ENCODE results near the gene CDH13.
A peak's percentile ranks its signal among the peaks of the same experiment; 100 is the strongest.

The CDH13 gene

GRCh38 chr16:83481589-83481988, 854.8 kb downstream of the CDH13 start:
- no peak for DNase-seq (ENCODE audit: low read depth, low spot score)

- DNase-seq (ENCODE audit: low read depth, low spot score), result no peak
These were observed 855.9 kb downstream of the CDH13 start for GRCh38 chr16:83482545-83483162.

GRCh38 chr16:83490073-83490472, 863.3 kb downstream of the CDH13 start:
- no peak for DNase-seq (ENCODE audit: low read depth, low spot score)

GRCh38 chr16:83494459-83494858, 867.7 kb downstream of the CDH13 start:
- DNase-seq (ENCODE audit: low read depth, low spot score), result no peak

- DNase-seq (ENCODE audit: low read depth, low spot score), result no peak
These were observed 874.7 kb downstream of the CDH13 start for GRCh38 chr16:83501481-83501880.

- DNase-seq (ENCODE audit: low read depth, low spot score), result no peak
These were observed 881.5 kb downstream of the CDH13 start for GRCh38 chr16:83508295-83508694.

GRCh38 chr16:83509316-83509715, 882.5 kb downstream of the CDH13 start:
- DNase-seq (ENCODE audit: low read depth, low spot score), result no peak

GRCh38 chr16:83510906-83511305, 884.1 kb downstream of the CDH13 start:
- DNase-seq (ENCODE audit: low read depth, low spot score), result no peak

GRCh38 chr16:83513008-83513755, 886.4 kb downstream of the CDH13 start:
- peak; percentile 26 for DNase-seq (ENCODE audit: low read depth, low spot score)

- DNase-seq (ENCODE audit: low read depth, low spot score), result no peak
These were observed 888.6 kb downstream of the CDH13 start for GRCh38 chr16:83515395-83515794.

- DNase-seq (ENCODE audit: low read depth, low spot score), result no peak
These were observed 890.2 kb downstream of the CDH13 start for GRCh38 chr16:83516931-83517330.

GRCh38 chr16:83517398-83517797, 890.6 kb downstream of the CDH13 start:
- no peak for DNase-seq (ENCODE audit: low read depth, low spot score)

- DNase-seq (ENCODE audit: low read depth, low spot score), result no peak
These were observed 893.8 kb downstream of the CDH13 start for GRCh38 chr16:83520596-83520995.

GRCh38 chr16:83530293-83530692, 903.5 kb downstream of the CDH13 start:
- DNase-seq (ENCODE audit: low read depth, low spot score), result no peak

GRCh38 chr16:83532634-83533033, 905.9 kb downstream of the CDH13 start:
- no peak for DNase-seq (ENCODE audit: low read depth, low spot score)

GRCh38 chr16:83533193-83533592, 906.4 kb downstream of the CDH13 start:
- DNase-seq (ENCODE audit: low read depth, low spot score), result no peak

GRCh38 chr16:83538707-83539106, 911.9 kb downstream of the CDH13 start:
- no peak for DNase-seq (ENCODE audit: low read depth, low spot score)

- no peak for DNase-seq (ENCODE audit: low read depth, low spot score)
These were observed 913.1 kb downstream of the CDH13 start for GRCh38 chr16:83539736-83540490.

GRCh38 chr16:83541231-83541630, 914.5 kb downstream of the CDH13 start:
- DNase-seq (ENCODE audit: low read depth, low spot score), result no peak

GRCh38 chr16:83542491-83542890, 915.7 kb downstream of the CDH13 start:
- no peak for DNase-seq (ENCODE audit: low read depth, low spot score)

- no peak for DNase-seq (ENCODE audit: low read depth, low spot score)
These were observed 922.8 kb downstream of the CDH13 start for GRCh38 chr16:83549316-83550182.

GRCh38 chr16:83550183-83550569, 923.4 kb downstream of the CDH13 start:
- no peak for DNase-seq (ENCODE audit: low read depth, low spot score)

Measured in brain pericyte (primary cell).